Spinal cord (tissue), 10 donors: Measurements from ENCODE around the gene TMEM132D. TPM values are rescaled to one million over a fixed set of nuclear protein-coding genes. Genes with fewer than 3 reads are reported as not detected.

ENCODE experiments used
- DNase-seq, 6 donors: peaks; one replicate each; pipeline versions ENCODE4 v3.0.0 to v3.0.0-alpha.2; 2013 to 2015; ENCODE audit warnings: low spot score in 6 of 6, low read depth in 4 of 6
- H3K27ac ChIP-seq: one replicate; pipeline ENCODE4 v1.5.1; 2013; ENCODE audit warnings: low read depth, low read length, control low read depth
- H3K27me3 ChIP-seq: one replicate; pipeline ENCODE4 v1.6.1; 2013; ENCODE audit warnings: low read length; ENCODE audit not compliant: control insufficient read depth, insufficient read depth
- H3K36me3 ChIP-seq: one replicate; pipeline ENCODE4 v1.6.1; 2013; ENCODE audit warnings: low read length; ENCODE audit not compliant: control insufficient read depth, insufficient read depth
- H3K4me1 ChIP-seq: one replicate; pipeline ENCODE4 v1.6.1; 2013; ENCODE audit warnings: low read length; ENCODE audit not compliant: control insufficient read depth, insufficient read depth
- H3K4me3 ChIP-seq: one replicate; pipeline ENCODE4 v1.5.1; 2013; ENCODE audit warnings: low read depth, low read length, control low read depth
- H3K9me3 ChIP-seq: one replicate; pipeline ENCODE4 v1.6.1; 2013; ENCODE audit warnings: low read length; ENCODE audit not compliant: control insufficient read depth, insufficient read depth
- WGBS: methylation state at CpG from one replicate; pipeline ENCODE4 v1.1.5; 2013; ENCODE audit warnings: missing lambda C conversion rate; ENCODE audit not compliant: insufficient coverage; 5-methylcytosine and 5-hydroxymethylcytosine counted together
- polyA plus RNA-seq, 2 donors: library from polyadenylated mRNA; unstranded; fragments of 120-200 nt; gene quantifications; one replicate each; pipeline ENCODE4 v1.2.1, GENCODE V29; 2013; ENCODE audit not compliant: insufficient read length in 2 of 2
- total RNA-seq, 2 donors: library from RNA; depleted of rRNA in 1 of 2; stranded (reverse); fragments of 120-200 nt in 1 of 2; fragments of >200 nt in 1 of 2; gene quantifications; one replicate each; pipeline versions ENCODE4 v1.2.3 to v1.2.4, GENCODE V29; 2013 to 2014
- donor health status: healthy.

Gene TMEM132D
- total and polyA plus RNA-seq, 4 donors: 4.7 to 15.7 (median 12.6) TPM

GRCh38 chr12:129885287-129885686 lies 18.5 kb downstream of the TMEM132D start:
- Histone ChIP-seq H3K36me3 (no peaks in the 10 kb centered on the region), H3K27me3 (no peaks in the 10 kb centered on the region), H3K9me3 (no peaks in the 10 kb centered on the region), H3K27ac (no peak overlapping the region), H3K4me3 (no peak overlapping the region), H3K4me1 (no peaks in the 10 kb centered on the region)
- no peak for DNase-seq
- 100% methylated on average over 1 of the region's 3 CpGs for WGBS

DNA sequence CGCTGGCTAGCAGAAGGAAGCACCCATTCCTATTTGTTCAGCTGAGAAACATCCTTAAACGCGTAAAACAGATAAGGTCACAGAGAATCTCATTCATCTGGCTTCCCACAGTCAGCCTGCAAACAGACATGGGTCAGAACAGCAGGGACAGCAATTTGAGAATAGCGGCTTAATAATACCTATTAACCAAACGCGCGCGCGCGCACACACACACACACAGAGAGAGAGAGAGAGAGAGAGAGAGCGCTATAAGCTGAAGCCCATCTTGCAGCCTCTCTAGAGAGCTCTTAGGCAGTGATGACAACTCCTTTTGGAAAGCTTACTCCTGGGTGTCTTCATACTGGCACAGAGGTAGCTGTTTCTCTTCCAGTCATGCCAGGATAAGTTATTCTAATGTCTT lies 26.4 kb downstream of the TMEM132D start:
- Histone ChIP-seq H3K4me3 (no peak overlapping the region), H3K9me3 (no peaks in the 10 kb centered on the region), H3K4me1 (no peaks in the 10 kb centered on the region), H3K27me3 (no peaks in the 10 kb centered on the region), H3K36me3 (no peaks in the 10 kb centered on the region), H3K27ac (no peak overlapping the region)
- WGBS: 38% methylated on average over 3 of the region's 11 CpGs
- peak in 2 of 6 donors; percentile 22 to 86 for DNase-seq

- no CpG with 5 or more reads among the region's 6 CpGs for WGBS
- Histone ChIP-seq H3K9me3 (no peaks in the 10 kb centered on the region), H3K4me1 (peaks cover 3% of the 10 kb centered on the region), H3K4me3 (no peak overlapping the region), H3K27me3 (no peaks in the 10 kb centered on the region), H3K36me3 (no peaks in the 10 kb centered on the region), H3K27ac (no peak overlapping the region)
- no peak for DNase-seq
Measured at GRCh38 chr12:129873833-129874208, 30.0 kb downstream of the TMEM132D start.

GRCh38 chr12:129873111-129873832 lies 30.6 kb downstream of the TMEM132D start:
- WGBS: 59% methylated on average over 6 of the region's 13 CpGs
- Histone ChIP-seq H3K36me3 (no peaks in the 10 kb centered on the region), H3K27ac (no peak overlapping the region), H3K4me1 (peaks cover 3% of the 10 kb centered on the region), H3K9me3 (no peaks in the 10 kb centered on the region), H3K4me3 (no peak overlapping the region), H3K27me3 (no peaks in the 10 kb centered on the region)
- peak in 2 of 6 donors; percentile 26 to 82 for DNase-seq

GRCh38 chr12:129871991-129872972 lies 31.5 kb downstream of the TMEM132D start:
- Histone ChIP-seq H3K4me3 (no peak overlapping the region), H3K9me3 (no peaks in the 10 kb centered on the region), H3K36me3 (no peaks in the 10 kb centered on the region), H3K27me3 (no peaks in the 10 kb centered on the region), H3K27ac (no peak overlapping the region), H3K4me1 (peaks cover 3% of the 10 kb centered on the region)
- WGBS: 32% methylated on average over 9 of the region's 19 CpGs
- peak in 2 of 6 donors; percentile 29 to 76 for DNase-seq

GRCh38 chr12:129870796-129871195 lies 33.0 kb downstream of the TMEM132D start:
- Histone ChIP-seq H3K4me1 (peaks cover 3% of the 10 kb centered on the region), H3K36me3 (no peaks in the 10 kb centered on the region), H3K9me3 (no peaks in the 10 kb centered on the region), H3K27me3 (no peaks in the 10 kb centered on the region), H3K27ac (no peak overlapping the region), H3K4me3 (no peak overlapping the region)
- 79% methylated on average over 5 of the region's 5 CpGs for WGBS
- DNase-seq: no peak

- no peaks in the 10 kb centered on the region for H3K36me3 ChIP-seq
- H3K4me3 ChIP-seq: no peak overlapping the region
- H3K9me3 ChIP-seq: no peaks in the 10 kb centered on the region
- no peak overlapping the region for H3K27ac ChIP-seq
- DNase-seq: no peak
- H3K27me3 ChIP-seq: no peaks in the 10 kb centered on the region
- H3K4me1 ChIP-seq: peaks cover 3% of the 10 kb centered on the region
- WGBS: 100% methylated on average over 1 of the region's 2 CpGs
Measured at GRCh38 chr12:129870136-129870535, 33.7 kb downstream of the TMEM132D start.

DNA sequence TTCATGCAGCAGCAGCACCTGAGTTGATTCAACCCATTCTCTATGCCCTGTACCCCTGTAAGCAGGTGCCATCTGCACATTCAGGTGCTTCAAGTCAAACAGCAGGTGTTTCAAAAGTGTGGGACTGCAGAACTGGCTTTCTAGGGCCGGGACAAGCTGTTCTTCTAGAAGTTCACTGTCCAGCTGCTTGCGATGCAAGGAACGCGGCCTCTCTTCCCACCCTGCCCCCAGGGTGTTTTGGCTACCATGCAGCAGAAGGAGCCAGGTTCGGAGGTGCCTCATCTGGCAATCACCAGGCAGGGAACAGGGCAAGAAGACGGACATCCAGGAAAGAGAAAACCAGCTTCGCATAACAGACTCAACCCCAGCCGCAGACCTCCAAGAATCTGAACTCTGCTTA lies 35.2 kb downstream of the TMEM132D start:
- H3K27me3 ChIP-seq: no peaks in the 10 kb centered on the region
- no peak overlapping the region for H3K27ac ChIP-seq
- no peak overlapping the region for H3K4me3 ChIP-seq
- no peaks in the 10 kb centered on the region for H3K36me3 ChIP-seq
- H3K9me3 ChIP-seq: no peaks in the 10 kb centered on the region
- peaks cover 3% of the 10 kb centered on the region for H3K4me1 ChIP-seq
- no peak for DNase-seq
- WGBS: 96% methylated on average over 8 of the region's 8 CpGs

GRCh38 chr12:129863938-129864337 lies 39.9 kb downstream of the TMEM132D start:
- no peak for DNase-seq
- Histone ChIP-seq H3K4me3 (no peak overlapping the region), H3K27me3 (no peaks in the 10 kb centered on the region), H3K9me3 (no peaks in the 10 kb centered on the region), H3K36me3 (no peaks in the 10 kb centered on the region), H3K27ac (no peak overlapping the region), H3K4me1 (peaks cover 5% of the 10 kb centered on the region)
- WGBS: 60% methylated on average over 2 of the region's 4 CpGs
